ENCODE results near the gene RBM5.

Gene RBM5

GRCh38 chr3:50157827-50158529, 69.3 kb downstream of the RBM5 start:
- TF ChIP-seq CTCF (IDR thresholded peaks at IDR 0.05; ENCODE audit: extremely low read depth, insufficient read depth, missing control alignments): no peak
- in situ Hi-C loops (cut with MboI; ENCODE audit: low pct_unique_long_range_greater_than_20kb, low sequenced_read_pairs, unreplicated experiment): no loop called here
- DNase-seq (ENCODE audit: low spot score): no peak

- in situ Hi-C loops (cut with MboI; ENCODE audit: low pct_unique_long_range_greater_than_20kb, low sequenced_read_pairs, unreplicated experiment): no loop called here
- no peak for DNase-seq (ENCODE audit: low spot score)
- TF ChIP-seq CTCF (IDR thresholded peaks at IDR 0.05; ENCODE audit: extremely low read depth, insufficient read depth, missing control alignments): no peak
Measured at GRCh38 chr3:50158530-50159146, 69.9 kb downstream of the RBM5 start.

- in situ Hi-C loops (cut with MboI; ENCODE audit: low pct_unique_long_range_greater_than_20kb, low sequenced_read_pairs, unreplicated experiment): no loop called here
Measured at GRCh38 chr3:50160561-50160983, 71.9 kb downstream of the RBM5 start.

GRCh38 chr3:50161320-50161719, 72.6 kb downstream of the RBM5 start:
- in situ Hi-C loops (cut with MboI; ENCODE audit: low pct_unique_long_range_greater_than_20kb, low sequenced_read_pairs, unreplicated experiment): no loop called here
- DNase-seq (ENCODE audit: low spot score): no peak

More at GRCh38 chr3:50160561-50160983, 71.9 kb downstream of the RBM5 start:
- DNase-seq (ENCODE audit: low spot score): no peak
- no peak for TF ChIP-seq CTCF (IDR thresholded peaks at IDR 0.05; ENCODE audit: extremely low read depth, insufficient read depth, missing control alignments)

GRCh38 chr3:50162034-50162883, 73.5 kb downstream of the RBM5 start:
- in situ Hi-C loops (cut with MboI; ENCODE audit: low pct_unique_long_range_greater_than_20kb, low sequenced_read_pairs, unreplicated experiment): no loop called here
- DNase-seq (ENCODE audit: low spot score): no peak
- TF ChIP-seq CTCF (IDR thresholded peaks at IDR 0.05; ENCODE audit: extremely low read depth, insufficient read depth, missing control alignments): no peak

More at GRCh38 chr3:50161320-50161719, 72.6 kb downstream of the RBM5 start:
- TF ChIP-seq CTCF (IDR thresholded peaks at IDR 0.05; ENCODE audit: extremely low read depth, insufficient read depth, missing control alignments): no peak

DNA sequence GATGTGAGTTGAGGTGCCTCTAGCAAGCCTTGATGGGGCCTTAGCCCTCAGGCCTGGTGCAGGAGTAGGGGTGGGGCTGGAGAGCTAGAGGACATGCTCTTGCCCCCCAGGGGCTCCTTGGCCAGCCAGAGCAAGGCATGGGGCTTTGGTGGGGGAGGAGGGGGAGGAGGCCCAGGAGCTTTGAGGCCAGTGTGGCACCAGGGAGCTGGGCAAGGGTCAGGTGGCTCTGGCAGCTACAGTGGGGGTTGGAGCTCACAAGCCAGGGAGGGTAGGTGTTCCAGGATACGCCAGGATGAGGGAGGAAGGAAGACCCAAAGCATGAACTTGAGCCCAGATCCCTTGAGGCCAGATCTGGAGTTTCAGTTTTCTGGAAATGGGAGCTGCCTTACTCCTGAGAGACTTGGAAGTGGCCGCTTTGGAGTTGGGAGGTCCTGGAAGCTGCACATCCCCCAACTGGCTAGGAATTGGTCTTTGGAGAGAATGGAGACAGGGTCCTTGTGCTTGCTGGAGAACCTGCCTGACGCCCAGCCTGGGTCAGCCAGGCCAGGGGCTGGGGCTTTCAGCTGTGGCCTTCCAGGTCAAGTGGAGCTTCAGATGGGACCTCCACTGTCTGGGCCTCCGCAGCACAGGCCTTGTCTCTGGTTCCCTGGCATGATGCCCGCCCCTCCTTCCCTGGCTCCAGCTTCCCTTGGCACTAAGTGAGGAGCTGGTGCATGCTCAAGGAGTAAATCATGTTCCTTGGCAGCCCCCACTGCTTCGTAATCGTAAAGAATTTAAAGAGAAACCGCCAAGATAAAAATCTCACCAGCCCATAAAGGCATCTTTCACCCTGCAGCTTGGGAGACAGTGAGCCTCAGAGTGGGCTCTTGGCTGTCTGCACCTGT, 75.1 kb downstream of the RBM5 start:
- no peak for DNase-seq (ENCODE audit: low spot score)
- TF ChIP-seq CTCF (IDR thresholded peaks at IDR 0.05; ENCODE audit: extremely low read depth, insufficient read depth, missing control alignments): no peak
- in situ Hi-C loops (cut with MboI; ENCODE audit: low pct_unique_long_range_greater_than_20kb, low sequenced_read_pairs, unreplicated experiment): no loop called here

All from GM13977 (cell line).